ENCODE data around the gene CTTNBP2NL.

- no peak for TF ChIP-seq POLR2A (IDR thresholded peaks at IDR 0.05; ENCODE audit: low read length)
- TF ChIP-seq GATA1 (IDR thresholded peaks at IDR 0.05; ENCODE audit: low read depth, low read length) = no peak
Observed at GRCh38 chr1:112435448-112435847, 39.4 kb downstream of the CTTNBP2NL start.

Measured in erythroblast (primary cell).